Esophagus squamous epithelium (tissue), 4 donors: ENCODE results near the gene PICK1.

Source experiments
- POLR2A ChIP-seq, 4 donors: fragments of 450-650 bp; IDR thresholded peaks; one replicate each; pipeline ENCODE4 v1.6.1; 2017; ENCODE audit warnings: antibody characterized with exemption in 4 of 4, mild to moderate bottlenecking in 4 of 4, moderate library complexity in 3 of 4
- TF ChIP-seq, protein P1 (sequence below), 6 experiments: fragments of 450-650 bp in 4 of 6; fragments of 200-600 bp in 2 of 6; sonication (generic) in 2 of 6; IDR thresholded peaks; one replicate each; pipeline ENCODE4 v1.5.1; 2016 to 2019; ENCODE audit warnings: antibody characterized with exemption in 6 of 6, mild to moderate bottlenecking in 4 of 6, moderate library complexity in 4 of 6

DNA sequence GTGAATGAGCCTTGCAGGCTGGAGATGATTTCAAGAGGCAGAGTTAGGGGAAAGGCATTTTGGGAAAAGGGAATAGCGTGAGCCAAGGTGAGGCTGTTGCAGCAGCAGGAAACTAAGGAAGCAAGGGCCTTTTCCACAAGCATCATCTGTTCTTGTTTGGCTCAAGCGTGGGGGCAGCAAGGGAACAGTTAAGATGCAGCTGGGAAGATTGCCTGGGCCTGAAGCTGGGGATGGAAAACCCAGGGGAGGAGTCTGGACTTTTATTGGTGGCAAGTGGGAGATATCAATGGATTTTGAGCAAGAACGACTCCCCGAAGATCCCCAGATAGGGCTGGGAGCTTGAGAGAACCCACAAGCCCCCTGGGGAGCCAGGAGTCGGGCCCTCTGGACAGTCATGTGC lies 27.3 kb upstream of the PICK1 start:
- TF ChIP-seq, protein P1, sequence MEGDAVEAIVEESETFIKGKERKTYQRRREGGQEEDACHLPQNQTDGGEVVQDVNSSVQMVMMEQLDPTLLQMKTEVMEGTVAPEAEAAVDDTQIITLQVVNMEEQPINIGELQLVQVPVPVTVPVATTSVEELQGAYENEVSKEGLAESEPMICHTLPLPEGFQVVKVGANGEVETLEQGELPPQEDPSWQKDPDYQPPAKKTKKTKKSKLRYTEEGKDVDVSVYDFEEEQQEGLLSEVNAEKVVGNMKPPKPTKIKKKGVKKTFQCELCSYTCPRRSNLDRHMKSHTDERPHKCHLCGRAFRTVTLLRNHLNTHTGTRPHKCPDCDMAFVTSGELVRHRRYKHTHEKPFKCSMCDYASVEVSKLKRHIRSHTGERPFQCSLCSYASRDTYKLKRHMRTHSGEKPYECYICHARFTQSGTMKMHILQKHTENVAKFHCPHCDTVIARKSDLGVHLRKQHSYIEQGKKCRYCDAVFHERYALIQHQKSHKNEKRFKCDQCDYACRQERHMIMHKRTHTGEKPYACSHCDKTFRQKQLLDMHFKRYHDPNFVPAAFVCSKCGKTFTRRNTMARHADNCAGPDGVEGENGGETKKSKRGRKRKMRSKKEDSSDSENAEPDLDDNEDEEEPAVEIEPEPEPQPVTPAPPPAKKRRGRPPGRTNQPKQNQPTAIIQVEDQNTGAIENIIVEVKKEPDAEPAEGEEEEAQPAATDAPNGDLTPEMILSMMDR (IDR thresholded peaks at IDR 0.05) = no peak
- TF ChIP-seq POLR2A (IDR thresholded peaks at IDR 0.05) = no peak
